ENCODE data around the gene ACSL6.

GRCh38 chr5:131950706-131951105 is 60.8 kb downstream of the ACSL6 start:
- TF ChIP-seq, protein P1, sequence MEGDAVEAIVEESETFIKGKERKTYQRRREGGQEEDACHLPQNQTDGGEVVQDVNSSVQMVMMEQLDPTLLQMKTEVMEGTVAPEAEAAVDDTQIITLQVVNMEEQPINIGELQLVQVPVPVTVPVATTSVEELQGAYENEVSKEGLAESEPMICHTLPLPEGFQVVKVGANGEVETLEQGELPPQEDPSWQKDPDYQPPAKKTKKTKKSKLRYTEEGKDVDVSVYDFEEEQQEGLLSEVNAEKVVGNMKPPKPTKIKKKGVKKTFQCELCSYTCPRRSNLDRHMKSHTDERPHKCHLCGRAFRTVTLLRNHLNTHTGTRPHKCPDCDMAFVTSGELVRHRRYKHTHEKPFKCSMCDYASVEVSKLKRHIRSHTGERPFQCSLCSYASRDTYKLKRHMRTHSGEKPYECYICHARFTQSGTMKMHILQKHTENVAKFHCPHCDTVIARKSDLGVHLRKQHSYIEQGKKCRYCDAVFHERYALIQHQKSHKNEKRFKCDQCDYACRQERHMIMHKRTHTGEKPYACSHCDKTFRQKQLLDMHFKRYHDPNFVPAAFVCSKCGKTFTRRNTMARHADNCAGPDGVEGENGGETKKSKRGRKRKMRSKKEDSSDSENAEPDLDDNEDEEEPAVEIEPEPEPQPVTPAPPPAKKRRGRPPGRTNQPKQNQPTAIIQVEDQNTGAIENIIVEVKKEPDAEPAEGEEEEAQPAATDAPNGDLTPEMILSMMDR (IDR thresholded peaks at IDR 0.05; ENCODE audit: poor library complexity) = no peak
- TF ChIP-seq EZH2 (IDR thresholded peaks at IDR 0.05; ENCODE audit: borderline replicate concordance) = no peak

Measured in hepatocyte (in vitro differentiated cells).